Lung (tissue), 12 donors: ENCODE data around the gene LYST. TPM values are rescaled to one million over a fixed set of nuclear protein-coding genes. Genes with fewer than 3 reads are reported as not detected.
"Not testable (repeated sequence)": the region's sequence is repeated elsewhere in the genome, so short reads cannot be mapped to it uniquely, and the experiment has no call there.

ENCODE experiments used
- ATAC-seq: fragments of 200-7000 bp; cut with Tn5 transposase; one replicate; pipeline ENCODE4 v1.9.1; 2020; ENCODE audit warnings: moderate number of reproducible peaks; ENCODE audit not compliant: insufficient read depth, low FRiP score
- DNase-seq, 3 donors: peaks; one replicate each; pipeline ENCODE4 v3.0.0-alpha.2; 2013 to 2017
- H3K27ac ChIP-seq, 2 donors: one replicate each; pipeline ENCODE4 v1.5.1; 2013; ENCODE audit warnings: mild to moderate bottlenecking in 2 of 2, moderate library complexity in 2 of 2, control low read depth in 1 of 2, inconsistent platforms in 1 of 2, low read depth in 1 of 2, low read length in 1 of 2
- H3K27me3 ChIP-seq, 3 donors: one replicate each; pipeline ENCODE4 v1.5.1; 2013; ENCODE audit warnings: low read length in 2 of 3; ENCODE audit not compliant: control insufficient read depth in 3 of 3, insufficient read depth in 3 of 3
- H3K36me3 ChIP-seq, 4 donors: one replicate each; pipeline ENCODE4 v1.5.1; 2013; ENCODE audit warnings: low read length in 4 of 4, mild to moderate bottlenecking in 1 of 4, moderate library complexity in 1 of 4; ENCODE audit not compliant: control insufficient read depth in 4 of 4, insufficient read depth in 4 of 4
- H3K4me1 ChIP-seq, 5 donors: one replicate each; pipeline ENCODE4 v1.5.1; 2013; ENCODE audit warnings: low read length in 5 of 5, mild to moderate bottlenecking in 2 of 5, moderate library complexity in 1 of 5; ENCODE audit not compliant: control insufficient read depth in 5 of 5, insufficient read depth in 5 of 5
- H3K4me3 ChIP-seq: one replicate; pipeline ENCODE4 v1.5.1; 2013; ENCODE audit warnings: mild to moderate bottlenecking, control low read depth, moderate library complexity
- H3K9ac ChIP-seq, 2 donors: one replicate each; pipeline ENCODE4 v1.5.1; 2013; ENCODE audit warnings: low read length in 2 of 2, control low read depth in 1 of 2; ENCODE audit not compliant: insufficient read depth in 1 of 2
- H3K9me3 ChIP-seq, 4 donors: one replicate each; pipeline ENCODE4 v1.5.1; 2013; ENCODE audit warnings: low read length in 3 of 4, mild to moderate bottlenecking in 1 of 4, moderate library complexity in 1 of 4; ENCODE audit not compliant: control insufficient read depth in 4 of 4, insufficient read depth in 3 of 4
- CTCF ChIP-seq: IDR thresholded peaks from 2 replicates; pipeline ENCODE4 v1.5.1; 2012; ENCODE audit warnings: mild to moderate bottlenecking; ENCODE audit errors: control extremely low read depth, extremely low read depth
- WGBS, 2 donors: extraction: QIAGEN DNeasy Blood & Tissue Kit; methylation state at CpG; one replicate each; pipeline ENCODE4 v1.1.7; 2013; 5-methylcytosine and 5-hydroxymethylcytosine counted together
- polyA plus RNA-seq, 2 donors: library from polyadenylated mRNA; stranded (reverse); fragments of 200-250 nt; gene quantifications; one replicate each; pipeline ENCODE4 v1.2.1, GENCODE V29; 2013
- total RNA-seq, 2 donors: library from RNA; depleted of rRNA in 1 of 2; stranded (reverse); fragments of >200 nt in 1 of 2; gene quantifications; one replicate each; pipeline ENCODE4 v1.2.1, GENCODE V29; 2014 to 2021
- donor health status: control.
- donor health status: control.
- donor health status: Bipolar disorder and iron deficiency.
- donor health status: healthy.
- donor health status: DM: yes; HTN: yes; CAD: no.

The LYST gene
- total and polyA plus RNA-seq, 4 donors, result 9.8 to 82.7 (median 31.7) TPM

- no peak for ATAC-seq
- no peak for DNase-seq
- no peak overlapping the region for H3K27ac ChIP-seq
- TF ChIP-seq CTCF, result no peak
- peaks cover 0 to 2% (median 1%) of the 10 kb centered on the region in 3 donors for H3K27me3 ChIP-seq
- H3K4me1 ChIP-seq, result no peaks in the 10 kb centered on the region
- no peaks in the 10 kb centered on the region for H3K36me3 ChIP-seq
- H3K9me3 ChIP-seq, result peaks cover 0 to 5% (median 0%) of the 10 kb centered on the region in 4 donors
- no peak overlapping the region for H3K4me3 ChIP-seq
- no peak overlapping the region for H3K9ac ChIP-seq
- 79 to 93% methylated on average over 14 of the region's 14 CpGs for WGBS, 2 donors
Observed at GRCh38 chr1:235639226-235640205, 227.2 kb downstream of the LYST start.

GRCh38 chr1:235638612-235639011 is 228.1 kb downstream of the LYST start:
- WGBS, 2 donors, result 93 to 94% methylated on average over 2 of the region's 2 CpGs
- H3K27ac ChIP-seq, H3K4me3 ChIP-seq, H3K9me3 ChIP-seq, DNase-seq, H3K9ac ChIP-seq, H3K36me3 ChIP-seq, H3K4me1 ChIP-seq, H3K27me3 ChIP-seq, ATAC-seq: not testable (repeated sequence)

GRCh38 chr1:235637756-235638534 is 228.8 kb downstream of the LYST start:
- ATAC-seq (no peak), DNase-seq (no peak)
- Histone ChIP-seq H3K36me3 (no peaks in the 10 kb centered on the region), H3K9ac (no peak overlapping the region), H3K4me3 (no peak overlapping the region), H3K27me3 (peaks cover 0 to 2% (median 0%) of the 10 kb centered on the region in 3 donors), H3K9me3 (peaks cover 0 to 5% (median 0%) of the 10 kb centered on the region in 4 donors), H3K27ac (no peak overlapping the region), H3K4me1 (peaks cover 0 to 2% (median 0%) of the 10 kb centered on the region in 5 donors)
- WGBS, 2 donors, result 84 to 94% methylated on average over 10 of the region's 10 CpGs
- TF ChIP-seq CTCF, result no peak
